Measurements from ENCODE around the gene NRM. TPM values are rescaled to one million over a fixed set of nuclear protein-coding genes. Genes with fewer than 3 reads are reported as not detected.

Gene NRM
- total RNA-seq, 1 donor from 2014 or later = 12.8 TPM

GRCh38 chr6:30679765-30680535 is 10.8 kb downstream of the NRM start:
- Histone ChIP-seq H3K4me3 (ENCODE audit: insufficient read depth, low read depth, low read length) (peak overlapping the region; percentile 41), H3K4me1 (ENCODE audit: insufficient read depth, low read length) (peaks cover 33% of the 10 kb centered on the region), H3K9ac (ENCODE audit: low read length) (peak overlapping the region; percentile 98), H3K9me3 (ENCODE audit: insufficient read depth, low read depth, low read length) (no peaks in the 10 kb centered on the region), H3K79me2 (ENCODE audit: insufficient read depth, low read length) (peaks cover 82% of the 10 kb centered on the region), H3K36me3 (ENCODE audit: insufficient read depth, low read length) (peaks cover 37% of the 10 kb centered on the region), H4K20me1 (ENCODE audit: insufficient read depth, low read length) (peaks cover 87% of the 10 kb centered on the region), H3K27ac (ENCODE audit: low read depth, low read length) (peak overlapping the region; percentile 8), H3K27me3 (ENCODE audit: insufficient read depth, low read length) (no peaks in the 10 kb centered on the region), H2AFZ (ENCODE audit: low read depth, low read length) (no peak overlapping the region), H3K4me2 (ENCODE audit: low read length) (peak overlapping the region; percentile 100)
- H3K36me3 Mint-ChIP-seq (ENCODE audit: low read depth, unreplicated experiment) = peaks cover 28% of the 10 kb centered on the region
- H3K27ac Mint-ChIP-seq (ENCODE audit: unreplicated experiment) = peak overlapping the region; percentile 7
- TF ChIP-seq EZH2 (IDR thresholded peaks at IDR 0.05; ENCODE audit: insufficient read depth, low read length) = no peak
- TF ChIP-seq, protein P1, sequence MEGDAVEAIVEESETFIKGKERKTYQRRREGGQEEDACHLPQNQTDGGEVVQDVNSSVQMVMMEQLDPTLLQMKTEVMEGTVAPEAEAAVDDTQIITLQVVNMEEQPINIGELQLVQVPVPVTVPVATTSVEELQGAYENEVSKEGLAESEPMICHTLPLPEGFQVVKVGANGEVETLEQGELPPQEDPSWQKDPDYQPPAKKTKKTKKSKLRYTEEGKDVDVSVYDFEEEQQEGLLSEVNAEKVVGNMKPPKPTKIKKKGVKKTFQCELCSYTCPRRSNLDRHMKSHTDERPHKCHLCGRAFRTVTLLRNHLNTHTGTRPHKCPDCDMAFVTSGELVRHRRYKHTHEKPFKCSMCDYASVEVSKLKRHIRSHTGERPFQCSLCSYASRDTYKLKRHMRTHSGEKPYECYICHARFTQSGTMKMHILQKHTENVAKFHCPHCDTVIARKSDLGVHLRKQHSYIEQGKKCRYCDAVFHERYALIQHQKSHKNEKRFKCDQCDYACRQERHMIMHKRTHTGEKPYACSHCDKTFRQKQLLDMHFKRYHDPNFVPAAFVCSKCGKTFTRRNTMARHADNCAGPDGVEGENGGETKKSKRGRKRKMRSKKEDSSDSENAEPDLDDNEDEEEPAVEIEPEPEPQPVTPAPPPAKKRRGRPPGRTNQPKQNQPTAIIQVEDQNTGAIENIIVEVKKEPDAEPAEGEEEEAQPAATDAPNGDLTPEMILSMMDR (IDR thresholded peaks at IDR 0.05; ENCODE audit: insufficient read depth, low read depth, low read length) = no peak
- no peaks in the 10 kb centered on the region for H3K27me3 Mint-ChIP-seq (ENCODE audit: low read depth, unreplicated experiment)
- H3K4me1 Mint-ChIP-seq (ENCODE audit: low read depth, unreplicated experiment) = peaks cover 23% of the 10 kb centered on the region
- FAIRE-seq (no peak), DNase-seq (ENCODE audit: low read depth) (no peak)
- H3K9me3 Mint-ChIP-seq (ENCODE audit: unreplicated experiment) = no peaks in the 10 kb centered on the region
- peak overlapping the region; percentile 98 for H3K4me3 Mint-ChIP-seq (ENCODE audit: unreplicated experiment)

DNA sequence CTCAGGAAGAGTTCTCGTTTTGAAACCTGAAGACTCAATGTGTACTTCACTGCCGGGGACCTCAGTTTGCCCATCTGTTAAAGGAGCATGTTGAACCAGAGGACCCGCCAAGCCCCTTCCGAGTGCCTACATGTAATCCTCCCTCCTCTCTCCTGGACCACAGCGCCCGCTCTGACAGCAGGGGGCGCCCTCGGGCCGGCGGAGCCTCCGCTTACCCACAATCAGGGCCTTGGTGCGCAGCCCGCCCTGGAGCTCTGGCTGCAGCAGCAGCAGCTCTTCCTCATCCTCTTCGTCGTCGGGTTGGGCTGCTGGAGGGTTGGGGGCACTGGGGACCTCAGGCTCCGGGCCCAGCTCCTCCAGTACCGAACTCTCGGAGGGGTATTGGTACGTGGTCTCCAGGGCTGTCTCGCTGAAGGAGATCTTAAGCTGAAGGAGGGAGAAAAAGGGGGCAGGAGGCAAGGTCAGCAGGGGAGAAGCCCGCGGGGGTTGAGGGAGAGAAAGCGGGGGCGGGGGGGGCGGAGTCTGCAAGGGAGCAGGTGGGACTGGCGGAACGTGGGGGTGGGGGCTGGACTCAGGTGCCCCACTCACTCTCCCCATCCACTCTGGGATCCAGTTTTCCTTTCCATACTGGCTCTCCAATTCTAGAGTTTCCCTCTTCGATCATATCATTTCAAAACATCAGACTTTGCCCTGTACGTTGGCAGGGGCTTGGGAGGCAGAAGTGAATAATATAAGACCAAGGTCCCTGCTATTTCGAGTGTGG is 11.6 kb downstream of the NRM start:
- no peaks in the 10 kb centered on the region for H3K9me3 ChIP-seq (ENCODE audit: insufficient read depth, low read depth, low read length)
- peaks cover 37% of the 10 kb centered on the region for H3K36me3 ChIP-seq (ENCODE audit: insufficient read depth, low read length)
- peak overlapping the region; percentile 100 for H3K4me2 ChIP-seq (ENCODE audit: low read length)
- no peaks in the 10 kb centered on the region for H3K27me3 Mint-ChIP-seq (ENCODE audit: low read depth, unreplicated experiment)
- TF ChIP-seq EZH2 (IDR thresholded peaks at IDR 0.05; ENCODE audit: insufficient read depth, low read length) = no peak
- TF ChIP-seq, protein P1 (IDR thresholded peaks at IDR 0.05; ENCODE audit: insufficient read depth, low read depth, low read length) = peak; percentile 70
- DNase-seq (ENCODE audit: low read depth) (peak; percentile 47), FAIRE-seq (no peak)
- H3K9ac ChIP-seq (ENCODE audit: low read length) = peak overlapping the region; percentile 98
- H3K4me3 ChIP-seq (ENCODE audit: insufficient read depth, low read depth, low read length) = peak overlapping the region; percentile 41
- no peak overlapping the region for H3K27ac ChIP-seq (ENCODE audit: low read depth, low read length)
- H3K27ac Mint-ChIP-seq (ENCODE audit: unreplicated experiment) = peak overlapping the region; percentile 62
- peaks cover 81% of the 10 kb centered on the region for H4K20me1 ChIP-seq (ENCODE audit: insufficient read depth, low read length)
- H3K36me3 Mint-ChIP-seq (ENCODE audit: low read depth, unreplicated experiment) = peaks cover 25% of the 10 kb centered on the region
- peaks cover 31% of the 10 kb centered on the region for H3K4me1 ChIP-seq (ENCODE audit: insufficient read depth, low read length)
- peaks cover 74% of the 10 kb centered on the region for H3K79me2 ChIP-seq (ENCODE audit: insufficient read depth, low read length)
- no peaks in the 10 kb centered on the region for H3K9me3 Mint-ChIP-seq (ENCODE audit: unreplicated experiment)
- no peaks in the 10 kb centered on the region for H3K27me3 ChIP-seq (ENCODE audit: insufficient read depth, low read length)
- H3K4me3 Mint-ChIP-seq (ENCODE audit: unreplicated experiment) = peak overlapping the region; percentile 98
- H2AFZ ChIP-seq (ENCODE audit: low read depth, low read length) = no peak overlapping the region
- H3K4me1 Mint-ChIP-seq (ENCODE audit: low read depth, unreplicated experiment) = peaks cover 22% of the 10 kb centered on the region
